HG03457 (cell line): ENCODE results near the gene HCAR1.
"Not testable (repeated sequence)": the region's sequence is repeated elsewhere in the genome, so short reads cannot be mapped to it uniquely, and the experiment has no call there.

Experiments used
- ATAC-seq: cut with Tn5 transposase; IDR thresholded peaks from one replicate; pipeline ENCODE4 v1.9.1; 2021; ENCODE audit warnings: moderate number of reproducible peaks; ENCODE audit not compliant: unreplicated experiment

Gene HCAR1

GRCh38 chr12:122722387-122722786 is 8.3 kb downstream of the HCAR1 start:
- ATAC-seq, result no peak

- no peak for ATAC-seq
Observed at GRCh38 chr12:122721057-122721545, 9.5 kb downstream of the HCAR1 start.

- ATAC-seq, result not testable (repeated sequence)
Observed at GRCh38 chr12:122716658-122717057, 14.0 kb downstream of the HCAR1 start, which contains the start of gene HCAR3. TSS of gene HCAR3 (minus strand) at chr12:122716811. CDS start at chr12:122716737, 74 bp downstream.

GRCh38 chr12:122715211-122715610 is 15.4 kb downstream of the HCAR1 start:
- ATAC-seq, result not testable (repeated sequence)

GRCh38 chr12:122713491-122714188 is 17.0 kb downstream of the HCAR1 start:
- ATAC-seq, result not testable (repeated sequence)

GRCh38 chr12:122711266-122711665 is 19.4 kb downstream of the HCAR1 start:
- ATAC-seq, result not testable (repeated sequence)

GRCh38 chr12:122710341-122710740 is 20.3 kb downstream of the HCAR1 start:
- ATAC-seq, result not testable (repeated sequence)

- not testable (repeated sequence) for ATAC-seq
Observed at GRCh38 chr12:122709287-122709686, 21.4 kb downstream of the HCAR1 start.

- ATAC-seq, result not testable (repeated sequence)
Observed at GRCh38 chr12:122703841-122704240, 26.8 kb downstream of the HCAR1 start.

GRCh38 chr12:122702890-122703611 is 27.6 kb downstream of the HCAR1 start, which contains the start of gene HCAR2:
TSS of gene HCAR2 (minus strand) at chr12:122703357. CDS start at chr12:122703283, 74 bp downstream.
- not testable (repeated sequence) for ATAC-seq

GRCh38 chr12:122701481-122701880 is 29.2 kb downstream of the HCAR1 start:
- not testable (repeated sequence) for ATAC-seq

GRCh38 chr12:122700038-122700710 is 30.5 kb downstream of the HCAR1 start:
- not testable (repeated sequence) for ATAC-seq

- not testable (repeated sequence) for ATAC-seq
Observed at GRCh38 chr12:122696922-122697321, 33.7 kb downstream of the HCAR1 start.

- no peak for ATAC-seq
Observed at GRCh38 chr12:122691566-122691965, 39.1 kb downstream of the HCAR1 start.

GRCh38 chr12:122688291-122688690 is 42.4 kb downstream of the HCAR1 start:
- ATAC-seq, result no peak

- no peak for ATAC-seq
Observed at GRCh38 chr12:122687086-122687485, 43.6 kb downstream of the HCAR1 start.

- no peak for ATAC-seq
Observed at GRCh38 chr12:122686538-122686937, 44.1 kb downstream of the HCAR1 start.

- ATAC-seq, result no peak
Observed at GRCh38 chr12:122684297-122684813, 46.3 kb downstream of the HCAR1 start.

GRCh38 chr12:122681814-122682213 is 48.8 kb downstream of the HCAR1 start:
- no peak for ATAC-seq

- not testable (repeated sequence) for ATAC-seq
Observed at GRCh38 chr12:122680989-122681388, 49.7 kb downstream of the HCAR1 start.

- ATAC-seq, result not testable (repeated sequence)
Observed at GRCh38 chr12:122676781-122677180, 53.9 kb downstream of the HCAR1 start.
